Measurements from ENCODE around the gene KLHDC4. TPM values are rescaled to one million over a fixed set of nuclear protein-coding genes. Genes with fewer than 3 reads are reported as not detected.
A peak's percentile ranks its signal among the peaks of the same experiment; 100 is the strongest.

KLHDC4 gene
- total and polyA plus RNA-seq, 9 of the 15 experiments (the other 6 are each of a cell fraction or from before 2014, with no cell fraction given) = 1.3 to 68.1 (median 32.8) TPM

GRCh38 chr16:87809150-87809902 lies 43.5 kb upstream of the KLHDC4 start (continued):
- 0 out of 2 replicates have a peak, but pooled peaks have one; percentile 30 for TF ChIP-seq SOX6 (IDR thresholded peaks at IDR 0.05)
- peak; percentile 80 for TF ChIP-seq FOSL1 (tag; conservative IDR thresholded peaks at IDR 0.05)
- 0 out of 2 replicates have a peak, but pooled peaks have one; percentile 23 for TF ChIP-seq ZNF766 (CRISPR knock-in tag; conservative IDR thresholded peaks at IDR 0.05)
- 0 out of 2 replicates have a peak, but pooled peaks have one; percentile 9 for TF ChIP-seq CBFA2T2 (conservative IDR thresholded peaks at IDR 0.05)
- TF ChIP-seq ZEB2 (IDR thresholded peaks at IDR 0.05) = 0 out of 2 replicates have a peak, but pooled peaks have one; percentile 28

DNA sequence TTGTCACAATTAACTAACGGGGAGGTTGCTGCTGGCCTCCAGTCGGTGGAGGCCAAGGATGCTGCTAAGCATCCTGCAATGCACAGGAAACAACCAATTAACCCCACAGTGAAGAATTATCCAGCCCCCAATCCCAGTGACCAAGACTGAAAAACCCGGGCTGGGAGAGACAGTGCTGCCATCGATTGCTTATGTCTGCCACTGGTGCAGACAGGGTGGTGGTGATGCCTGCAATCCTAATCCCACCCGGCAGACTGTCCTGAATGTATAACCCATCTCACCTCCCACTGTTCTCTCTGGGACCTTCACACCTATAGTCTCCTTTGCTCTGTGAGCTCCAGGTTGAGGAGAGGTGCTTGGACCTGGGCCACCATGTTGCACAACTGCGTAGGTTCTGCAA lies 42.3 kb upstream of the KLHDC4 start:
- TF ChIP-seq CEBPB (tag; IDR thresholded peaks at IDR 0.05) = peak; percentile 39
- TF ChIP-seq ZBTB17 (CRISPR knock-in tag; IDR thresholded peaks at IDR 0.05) = peak; percentile 97
- peak; percentile 98 for TF ChIP-seq ZNF23 (CRISPR knock-in tag; IDR thresholded peaks at IDR 0.05)
- TF ChIP-seq, protein P1, sequence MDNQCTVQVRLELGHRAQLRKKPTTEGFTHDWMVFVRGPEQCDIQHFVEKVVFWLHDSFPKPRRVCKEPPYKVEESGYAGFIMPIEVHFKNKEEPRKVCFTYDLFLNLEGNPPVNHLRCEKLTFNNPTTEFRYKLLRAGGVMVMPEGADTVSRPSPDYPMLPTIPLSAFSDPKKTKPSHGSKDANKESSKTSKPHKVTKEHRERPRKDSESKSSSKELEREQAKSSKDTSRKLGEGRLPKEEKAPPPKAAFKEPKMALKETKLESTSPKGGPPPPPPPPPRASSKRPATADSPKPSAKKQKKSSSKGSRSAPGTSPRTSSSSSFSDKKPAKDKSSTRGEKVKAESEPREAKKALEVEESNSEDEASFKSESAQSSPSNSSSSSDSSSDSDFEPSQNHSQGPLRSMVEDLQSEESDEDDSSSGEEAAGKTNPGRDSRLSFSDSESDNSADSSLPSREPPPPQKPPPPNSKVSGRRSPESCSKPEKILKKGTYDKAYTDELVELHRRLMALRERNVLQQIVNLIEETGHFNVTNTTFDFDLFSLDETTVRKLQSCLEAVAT (IDR thresholded peaks at IDR 0.05) = peak in 1 of 2 experiments; percentile 92; a peak in 2 of 4 replicates
- TF ChIP-seq ZFP30 (CRISPR knock-in tag; IDR thresholded peaks at IDR 0.05; ENCODE audit: borderline replicate concordance) = no peak
- 0 out of 3 replicates have a peak, but pooled peaks of 1 of the 2 experiments have one; percentile 46 for TF ChIP-seq CBX3 (IDR thresholded peaks at IDR 0.05; ENCODE audit: borderline replicate concordance in 1 of 2, low read length in 2 of 2)
- TF ChIP-seq, protein P2, sequence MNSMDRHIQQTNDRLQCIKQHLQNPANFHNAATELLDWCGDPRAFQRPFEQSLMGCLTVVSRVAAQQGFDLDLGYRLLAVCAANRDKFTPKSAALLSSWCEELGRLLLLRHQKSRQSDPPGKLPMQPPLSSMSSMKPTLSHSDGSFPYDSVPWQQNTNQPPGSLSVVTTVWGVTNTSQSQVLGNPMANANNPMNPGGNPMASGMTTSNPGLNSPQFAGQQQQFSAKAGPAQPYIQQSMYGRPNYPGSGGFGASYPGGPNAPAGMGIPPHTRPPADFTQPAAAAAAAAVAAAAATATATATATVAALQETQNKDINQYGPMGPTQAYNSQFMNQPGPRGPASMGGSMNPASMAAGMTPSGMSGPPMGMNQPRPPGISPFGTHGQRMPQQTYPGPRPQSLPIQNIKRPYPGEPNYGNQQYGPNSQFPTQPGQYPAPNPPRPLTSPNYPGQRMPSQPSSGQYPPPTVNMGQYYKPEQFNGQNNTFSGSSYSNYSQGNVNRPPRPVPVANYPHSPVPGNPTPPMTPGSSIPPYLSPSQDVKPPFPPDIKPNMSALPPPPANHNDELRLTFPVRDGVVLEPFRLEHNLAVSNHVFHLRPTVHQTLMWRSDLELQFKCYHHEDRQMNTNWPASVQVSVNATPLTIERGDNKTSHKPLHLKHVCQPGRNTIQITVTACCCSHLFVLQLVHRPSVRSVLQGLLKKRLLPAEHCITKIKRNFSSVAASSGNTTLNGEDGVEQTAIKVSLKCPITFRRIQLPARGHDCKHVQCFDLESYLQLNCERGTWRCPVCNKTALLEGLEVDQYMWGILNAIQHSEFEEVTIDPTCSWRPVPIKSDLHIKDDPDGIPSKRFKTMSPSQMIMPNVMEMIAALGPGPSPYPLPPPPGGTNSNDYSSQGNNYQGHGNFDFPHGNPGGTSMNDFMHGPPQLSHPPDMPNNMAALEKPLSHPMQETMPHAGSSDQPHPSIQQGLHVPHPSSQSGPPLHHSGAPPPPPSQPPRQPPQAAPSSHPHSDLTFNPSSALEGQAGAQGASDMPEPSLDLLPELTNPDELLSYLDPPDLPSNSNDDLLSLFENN (IDR thresholded peaks at IDR 0.05; ENCODE audit: low read depth in 2 of 2, low read length in 2 of 2) = peak in 1 of 2 experiments; percentile 68; a peak in 1 of 4 replicates
- no peak for TF ChIP-seq NELFE (IDR thresholded peaks at IDR 0.05; ENCODE audit: insufficient read depth, insufficient read length)
- no peak for DNase-seq (ENCODE audit: extremely low read depth in 1 of 4, low spot score in 3 of 4)
- CTCF ChIA-PET (ENCODE audit: low intra/inter-chr PET ratio) = interaction anchor here (0.6 kb wide), 1 partner anchor 64 kb away, joined by 3 read pairs; no protein-coding TSS in a partner anchor
- no peak for FAIRE-seq
- Histone ChIP-seq H3K27ac (ENCODE audit: extremely low read depth, low read depth, low read length) (no peak overlapping the region), H2AFZ (ENCODE audit: low read depth, low read length) (no peak overlapping the region), H3K4me2 (ENCODE audit: insufficient read depth, low read length) (no peak overlapping the region), H3K79me2 (ENCODE audit: control insufficient read depth, insufficient read depth, low read length) (no peaks in the 10 kb centered on the region), H3K36me3 (ENCODE audit: control insufficient read depth, insufficient read depth, low read length) (no peaks in the 10 kb centered on the region), H3K4me3 (no peak overlapping the region), H3K4me1 (replicated peaks in 1 of 2; ENCODE audit: control insufficient read depth in 2 of 2, insufficient read depth in 2 of 2, low read length in 2 of 2) (peaks cover 30% of the 10 kb centered on the region in 2 experiments), H3K9me3 (replicated peaks; ENCODE audit: control insufficient read depth, insufficient read depth, low read depth, low read length) (no peaks in the 10 kb centered on the region), H3K9me1 (ENCODE audit: control insufficient read depth, insufficient read depth, low read length) (no peaks in the 10 kb centered on the region), H4K20me1 (replicated peaks; ENCODE audit: control insufficient read depth, insufficient read depth, low read length) (no peaks in the 10 kb centered on the region), H3K9ac (ENCODE audit: insufficient read depth in 1 of 2, low read depth in 2 of 2, low read length in 2 of 2) (no peak overlapping the region), H3K27me3 (ENCODE audit: control insufficient read depth in 2 of 2, insufficient read depth in 2 of 2, low read length in 2 of 2) (peaks cover 2 to 6% of the 10 kb centered on the region in 2 experiments; a peak in 1 of 5 replicates)
- in situ Hi-C loops (cut with MboI) = no loop called here
- POLR2A ChIA-PET = interaction anchor here (0.7 to 2.7 kb wide), 5 partner anchors 12 to 403 kb away, joined by 3 to 9 read pairs (median 3); no protein-coding TSS in a partner anchor
- 76% methylated on average over 6 of the region's 6 CpGs for WGBS (ENCODE audit: insufficient coverage, low coverage, missing lambda C conversion rate)
- BruUV-seq (replicated peaks) = no TSS peak
- no peak for ATAC-seq
- intact Hi-C loops (cut with micrococcal nuclease) = no loop called here
